ENCODE measurements around the gene FAM9A. TPM values are rescaled to one million over a fixed set of nuclear protein-coding genes. Genes with fewer than 3 reads are reported as not detected.

FAM9A gene
- total RNA-seq, 1 donor from 2014 or later = not detected

GRCh38 chrX:8845060-8845459 is 43.9 kb upstream of the FAM9A start:
- no peaks in the 10 kb centered on the region for H3K36me3 ChIP-seq (ENCODE audit: insufficient read depth, low read length)
- no peak overlapping the region for H3K27ac ChIP-seq (ENCODE audit: low read depth, low read length)
- H3K4me3 ChIP-seq (ENCODE audit: insufficient read depth, low read depth, low read length) = no peak overlapping the region
- H3K9ac ChIP-seq (ENCODE audit: low read length) = no peak overlapping the region
- H3K9me3 ChIP-seq (ENCODE audit: insufficient read depth, low read depth, low read length) = no peaks in the 10 kb centered on the region
- no peaks in the 10 kb centered on the region for H4K20me1 ChIP-seq (ENCODE audit: insufficient read depth, low read length)
- Mint-ChIP-seq H3K27ac (ENCODE audit: unreplicated experiment) (no peak overlapping the region), H3K4me1 (ENCODE audit: low read depth, unreplicated experiment) (peaks cover 21% of the 10 kb centered on the region), H3K4me3 (ENCODE audit: unreplicated experiment) (no peak overlapping the region), H3K27me3 (ENCODE audit: low read depth, unreplicated experiment) (no peaks in the 10 kb centered on the region), H3K9me3 (ENCODE audit: unreplicated experiment) (no peaks in the 10 kb centered on the region), H3K36me3 (ENCODE audit: low read depth, unreplicated experiment) (no peaks in the 10 kb centered on the region)
- no peak overlapping the region for H2AFZ ChIP-seq (ENCODE audit: low read depth, low read length)
- TF ChIP-seq EZH2 (IDR thresholded peaks at IDR 0.05; ENCODE audit: insufficient read depth, low read length) (no peak), CTCF (IDR thresholded peaks at IDR 0.05; ENCODE audit: insufficient read depth, low read depth, low read length) (peak; percentile 17)
- H3K4me1 ChIP-seq (ENCODE audit: insufficient read depth, low read length) = peaks cover 19% of the 10 kb centered on the region
- no peaks in the 10 kb centered on the region for H3K27me3 ChIP-seq (ENCODE audit: insufficient read depth, low read length)
- DNase-seq (ENCODE audit: low read depth) (peak; percentile 82), FAIRE-seq (no peak)
- H3K79me2 ChIP-seq (ENCODE audit: insufficient read depth, low read length) = no peaks in the 10 kb centered on the region
- H3K4me2 ChIP-seq (ENCODE audit: low read length) = peak overlapping the region; percentile 40

- H3K36me3 ChIP-seq (ENCODE audit: insufficient read depth, low read length) = no peaks in the 10 kb centered on the region
- no peaks in the 10 kb centered on the region for H3K9me3 ChIP-seq (ENCODE audit: insufficient read depth, low read depth, low read length)
- H3K79me2 ChIP-seq (ENCODE audit: insufficient read depth, low read length) = no peaks in the 10 kb centered on the region
- H4K20me1 ChIP-seq (ENCODE audit: insufficient read depth, low read length) = no peaks in the 10 kb centered on the region
- no peak overlapping the region for H3K4me3 ChIP-seq (ENCODE audit: insufficient read depth, low read depth, low read length)
- H3K4me1 Mint-ChIP-seq (ENCODE audit: low read depth, unreplicated experiment) = peaks cover 21% of the 10 kb centered on the region
- H2AFZ ChIP-seq (ENCODE audit: low read depth, low read length) = no peak overlapping the region
- no peak overlapping the region for H3K27ac ChIP-seq (ENCODE audit: low read depth, low read length)
- H3K27ac Mint-ChIP-seq (ENCODE audit: unreplicated experiment) = no peak overlapping the region
- FAIRE-seq = no peak
- no peak overlapping the region for H3K9ac ChIP-seq (ENCODE audit: low read length)
- peaks cover 15% of the 10 kb centered on the region for H3K4me1 ChIP-seq (ENCODE audit: insufficient read depth, low read length)
- no peak for TF ChIP-seq EZH2 (IDR thresholded peaks at IDR 0.05; ENCODE audit: insufficient read depth, low read length)
- TF ChIP-seq CTCF (IDR thresholded peaks at IDR 0.05; ENCODE audit: insufficient read depth, low read depth, low read length) = no peak
- H3K4me3 Mint-ChIP-seq (ENCODE audit: unreplicated experiment) = no peak overlapping the region
- no peaks in the 10 kb centered on the region for H3K36me3 Mint-ChIP-seq (ENCODE audit: low read depth, unreplicated experiment)
- no peaks in the 10 kb centered on the region for H3K9me3 Mint-ChIP-seq (ENCODE audit: unreplicated experiment)
- H3K27me3 Mint-ChIP-seq (ENCODE audit: low read depth, unreplicated experiment) = no peaks in the 10 kb centered on the region
- H3K27me3 ChIP-seq (ENCODE audit: insufficient read depth, low read length) = no peaks in the 10 kb centered on the region
- no peak for DNase-seq (ENCODE audit: low read depth)
- no peak overlapping the region for H3K4me2 ChIP-seq (ENCODE audit: low read length)
Measured at GRCh38 chrX:8844157-8844556, 43.0 kb upstream of the FAM9A start.

GRCh38 chrX:8841911-8842310 is 40.7 kb upstream of the FAM9A start:
- H3K9ac ChIP-seq (ENCODE audit: low read length) = no peak overlapping the region
- H3K9me3 ChIP-seq (ENCODE audit: insufficient read depth, low read depth, low read length) = no peaks in the 10 kb centered on the region
- H3K4me1 Mint-ChIP-seq (ENCODE audit: low read depth, unreplicated experiment) = peaks cover 13% of the 10 kb centered on the region
- H3K4me2 ChIP-seq (ENCODE audit: low read length) = no peak overlapping the region
- H3K27me3 Mint-ChIP-seq (ENCODE audit: low read depth, unreplicated experiment) = peaks cover 4% of the 10 kb centered on the region
- no peak overlapping the region for H3K27ac Mint-ChIP-seq (ENCODE audit: unreplicated experiment)
- H3K4me1 ChIP-seq (ENCODE audit: insufficient read depth, low read length) = peaks cover 5% of the 10 kb centered on the region
- H3K36me3 ChIP-seq (ENCODE audit: insufficient read depth, low read length) = no peaks in the 10 kb centered on the region
- H3K27me3 ChIP-seq (ENCODE audit: insufficient read depth, low read length) = no peaks in the 10 kb centered on the region
- H3K27ac ChIP-seq (ENCODE audit: low read depth, low read length) = no peak overlapping the region
- no peaks in the 10 kb centered on the region for H3K79me2 ChIP-seq (ENCODE audit: insufficient read depth, low read length)
- no peak for TF ChIP-seq CTCF (IDR thresholded peaks at IDR 0.05; ENCODE audit: insufficient read depth, low read depth, low read length)
- no peak for TF ChIP-seq EZH2 (IDR thresholded peaks at IDR 0.05; ENCODE audit: insufficient read depth, low read length)
- no peaks in the 10 kb centered on the region for H3K9me3 Mint-ChIP-seq (ENCODE audit: unreplicated experiment)
- peak; percentile 20 for FAIRE-seq
- DNase-seq (ENCODE audit: low read depth) = peak; percentile 72
- H3K4me3 Mint-ChIP-seq (ENCODE audit: unreplicated experiment) = no peak overlapping the region
- H2AFZ ChIP-seq (ENCODE audit: low read depth, low read length) = no peak overlapping the region
- no peaks in the 10 kb centered on the region for H3K36me3 Mint-ChIP-seq (ENCODE audit: low read depth, unreplicated experiment)
- no peaks in the 10 kb centered on the region for H4K20me1 ChIP-seq (ENCODE audit: insufficient read depth, low read length)
- no peak overlapping the region for H3K4me3 ChIP-seq (ENCODE audit: insufficient read depth, low read depth, low read length)

Data from astrocyte (in vitro differentiated cells and primary cell).